ENCODE data around the gene DUSP8.

Gene DUSP8

DNA sequence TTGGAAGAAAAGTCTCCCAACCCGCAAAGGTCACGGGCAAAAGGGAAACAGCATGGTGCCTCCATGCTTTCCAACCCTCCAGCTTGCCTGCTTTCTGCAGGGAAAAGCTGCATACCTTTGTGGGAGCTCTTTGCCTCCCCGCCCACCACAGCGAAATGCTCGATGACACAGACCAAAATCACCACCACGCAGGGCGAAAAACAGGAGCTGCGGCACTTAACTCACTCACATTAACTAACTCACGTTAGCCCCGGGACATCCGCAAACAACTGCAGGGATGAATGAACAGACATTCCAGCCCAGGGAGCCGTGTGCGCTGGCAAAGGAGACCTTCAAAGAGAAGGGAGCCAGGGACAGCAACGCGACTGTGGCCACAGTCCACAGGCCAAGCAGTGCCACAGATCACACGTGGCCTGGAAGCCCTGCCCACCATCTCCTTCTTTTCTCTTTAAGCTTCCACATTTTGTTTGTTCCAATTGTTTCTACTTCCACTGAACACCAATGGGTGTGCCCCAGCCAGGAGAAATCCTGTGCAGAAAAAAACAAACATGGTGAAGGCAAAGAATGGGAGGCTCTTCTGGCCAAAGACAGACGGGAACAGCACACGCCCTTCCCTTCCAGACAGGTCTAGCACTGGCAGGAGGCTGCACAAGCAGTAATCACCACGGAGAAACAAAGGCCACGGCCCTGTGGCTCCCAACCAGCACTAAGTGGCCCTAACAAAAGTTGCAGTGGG, 39.3 kb downstream of the DUSP8 start:
- DNase-seq (ENCODE audit: low read depth), result peak; percentile 76
- H3K4me3 ChIP-seq (ENCODE audit: low read length), result no peak overlapping the region
- TF ChIP-seq, protein P1, sequence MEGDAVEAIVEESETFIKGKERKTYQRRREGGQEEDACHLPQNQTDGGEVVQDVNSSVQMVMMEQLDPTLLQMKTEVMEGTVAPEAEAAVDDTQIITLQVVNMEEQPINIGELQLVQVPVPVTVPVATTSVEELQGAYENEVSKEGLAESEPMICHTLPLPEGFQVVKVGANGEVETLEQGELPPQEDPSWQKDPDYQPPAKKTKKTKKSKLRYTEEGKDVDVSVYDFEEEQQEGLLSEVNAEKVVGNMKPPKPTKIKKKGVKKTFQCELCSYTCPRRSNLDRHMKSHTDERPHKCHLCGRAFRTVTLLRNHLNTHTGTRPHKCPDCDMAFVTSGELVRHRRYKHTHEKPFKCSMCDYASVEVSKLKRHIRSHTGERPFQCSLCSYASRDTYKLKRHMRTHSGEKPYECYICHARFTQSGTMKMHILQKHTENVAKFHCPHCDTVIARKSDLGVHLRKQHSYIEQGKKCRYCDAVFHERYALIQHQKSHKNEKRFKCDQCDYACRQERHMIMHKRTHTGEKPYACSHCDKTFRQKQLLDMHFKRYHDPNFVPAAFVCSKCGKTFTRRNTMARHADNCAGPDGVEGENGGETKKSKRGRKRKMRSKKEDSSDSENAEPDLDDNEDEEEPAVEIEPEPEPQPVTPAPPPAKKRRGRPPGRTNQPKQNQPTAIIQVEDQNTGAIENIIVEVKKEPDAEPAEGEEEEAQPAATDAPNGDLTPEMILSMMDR (IDR thresholded peaks at IDR 0.05; ENCODE audit: insufficient read depth, low read depth, low read length, missing control alignments), result no peak

- DNase-seq (ENCODE audit: low read depth), result peak; percentile 85
- TF ChIP-seq, protein P1 (IDR thresholded peaks at IDR 0.05; ENCODE audit: insufficient read depth, low read depth, low read length, missing control alignments), result peak; percentile 39
- H3K4me3 ChIP-seq (ENCODE audit: low read length), result no peak overlapping the region
These were observed 40.0 kb downstream of the DUSP8 start for GRCh38 chr11:1532014-1532586.

GRCh38 chr11:1531449-1532013, 40.5 kb downstream of the DUSP8 start:
- no peak overlapping the region for H3K4me3 ChIP-seq (ENCODE audit: low read length)
- TF ChIP-seq, protein P1 (IDR thresholded peaks at IDR 0.05; ENCODE audit: insufficient read depth, low read depth, low read length, missing control alignments), result peak; percentile 32
- peak; percentile 71 for DNase-seq (ENCODE audit: low read depth)

- TF ChIP-seq, protein P1 (IDR thresholded peaks at IDR 0.05; ENCODE audit: insufficient read depth, low read depth, low read length, missing control alignments), result no peak
- peak; percentile 43 for DNase-seq (ENCODE audit: low read depth)
These were observed 41.2 kb downstream of the DUSP8 start for GRCh38 chr11:1530686-1531448.

GRCh38 chr11:1529774-1530173, 42.3 kb downstream of the DUSP8 start:
- no peak for DNase-seq (ENCODE audit: low read depth)
- TF ChIP-seq, protein P1 (IDR thresholded peaks at IDR 0.05; ENCODE audit: insufficient read depth, low read depth, low read length, missing control alignments), result no peak
- no peak overlapping the region for H3K4me3 ChIP-seq (ENCODE audit: low read length)

More at GRCh38 chr11:1530686-1531448, 41.2 kb downstream of the DUSP8 start:
- H3K4me3 ChIP-seq (ENCODE audit: low read length), result no peak overlapping the region

- TF ChIP-seq, protein P1 (IDR thresholded peaks at IDR 0.05; ENCODE audit: insufficient read depth, low read depth, low read length, missing control alignments), result no peak
- DNase-seq (ENCODE audit: low read depth), result no peak
- no peak overlapping the region for H3K4me3 ChIP-seq (ENCODE audit: low read length)
These were observed 42.8 kb downstream of the DUSP8 start for GRCh38 chr11:1529286-1529685.

Measured in epithelial cell of esophagus (primary cell).